ENCODE results near the gene PMEPA1.

- no peak for TF ChIP-seq CTCF (IDR thresholded peaks at IDR 0.05)
- TF ChIP-seq REST (IDR thresholded peaks at IDR 0.05; ENCODE audit: insufficient read depth in 1 of 2, low read depth in 2 of 2, low read length in 1 of 2), result no peak
- TF ChIP-seq POLR2AphosphoS5 (IDR thresholded peaks at IDR 0.05; ENCODE audit: low read depth, low read length), result no peak
- TF ChIP-seq TCF7L2 (IDR thresholded peaks at IDR 0.05; ENCODE audit: low read depth, low read length), result no peak
Measured at GRCh38 chr20:57598491-57598890, 111.3 kb downstream of the PMEPA1 start.
